Natural killer cell treated with Interleukin-12 subunit alpha and Interleukin-12 subunit beta and Interleukin-15 and Interleukin-18, amount 100 ng/mL, for 72 hours (primary cell): ENCODE measurements around the gene GPRIN2. TPM values are rescaled to one million over a fixed set of nuclear protein-coding genes. Genes with fewer than 3 reads are reported as not detected.

Source experiments
- ATAC-seq, 2 donors: fragments of 150-1000 bp; cut with Tn5 transposase in 1 of 2; sonication (Bioruptor Pico), chemical (Tn5 transposase) in 1 of 2; 2 replicates each; pipeline ENCODE4 v1.10.0; 2021
- DNase-seq: peaks from one replicate; pipeline ENCODE4 v3.0.0; 2022; ENCODE audit warnings: low spot score
- H3K27ac Mint-ChIP-seq, 2 donors: 1 replicate in 1 of 2; 2 replicates in 1 of 2; pipeline ENCODE4 v1.8.0; 2022; ENCODE audit warnings: mixed read lengths in 2 of 2, mild to moderate bottlenecking in 1 of 2, moderate library complexity in 1 of 2
- H3K27me3 Mint-ChIP-seq, 2 donors: 1 replicate in 1 of 2; 2 replicates in 1 of 2; pipeline ENCODE4 v1.8.0; 2022; ENCODE audit warnings: mixed read lengths in 2 of 2
- H3K36me3 Mint-ChIP-seq: one replicate; pipeline ENCODE4 v1.8.0; 2022; ENCODE audit warnings: mixed read lengths
- H3K4me1 Mint-ChIP-seq, 2 donors: 1 replicate in 1 of 2; 2 replicates in 1 of 2; pipeline ENCODE4 v1.8.0; 2022; ENCODE audit warnings: low read depth in 2 of 2, mixed read lengths in 2 of 2, mild to moderate bottlenecking in 1 of 2
- H3K4me3 Mint-ChIP-seq: one replicate; pipeline ENCODE4 v1.8.0; 2022; ENCODE audit warnings: mixed read lengths
- H3K9me3 Mint-ChIP-seq: 2 replicates; pipeline ENCODE4 v1.8.0; 2022; ENCODE audit warnings: mixed read lengths
- total RNA-seq, 2 donors: library from RNA; stranded (reverse); gene quantifications; one replicate each; pipeline ENCODE4 v1.2.3, GENCODE V29; 2022

GPRIN2 gene
- total RNA-seq, 2 donors from 2014 or later, result not detected

- DNase-seq (peak; percentile 56), ATAC-seq (peak; percentile 4 to 34)
- Mint-ChIP-seq H3K27ac (no peak overlapping the region), H3K36me3 (no peaks in the 10 kb centered on the region), H3K27me3 (peaks cover 0 to 2% of the 10 kb centered on the region in 2 donors), H3K4me3 (no peak overlapping the region), H3K9me3 (no peaks in the 10 kb centered on the region), H3K4me1 (no peaks in the 10 kb centered on the region)
Observed at GRCh38 chr10:46528675-46529615, 27.5 kb downstream of the GPRIN2 start.

DNA sequence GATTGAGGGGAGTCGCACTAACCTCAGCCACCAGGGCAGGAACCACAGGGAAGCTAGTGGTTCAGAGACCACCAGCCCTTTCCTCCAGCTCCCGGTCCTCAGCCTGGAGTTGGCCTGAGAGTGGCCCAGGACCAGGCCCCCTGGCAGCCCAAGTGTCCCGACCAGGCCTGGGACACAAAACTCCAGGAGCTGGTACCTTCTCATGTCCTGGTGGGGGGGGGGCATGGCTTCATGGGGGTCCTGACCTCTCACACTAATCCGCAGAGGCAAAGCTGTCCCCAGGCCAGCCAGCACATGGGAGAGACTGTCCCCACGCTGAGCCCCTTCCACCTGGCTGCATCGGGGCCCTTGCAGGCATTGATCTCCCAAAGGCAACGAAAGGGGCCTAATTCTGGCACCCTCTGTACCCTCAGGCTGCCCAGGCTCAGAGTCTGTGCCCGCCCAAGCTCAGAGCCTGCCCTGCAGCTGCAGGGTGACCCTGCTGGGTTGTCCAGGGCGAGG, 28.2 kb downstream of the GPRIN2 start:
- Mint-ChIP-seq H3K4me1 (no peaks in the 10 kb centered on the region), H3K27ac (no peak overlapping the region), H3K4me3 (no peak overlapping the region), H3K9me3 (no peaks in the 10 kb centered on the region), H3K27me3 (peaks cover 0 to 2% of the 10 kb centered on the region in 2 donors), H3K36me3 (no peaks in the 10 kb centered on the region)
- ATAC-seq (peak; percentile 15 to 33), DNase-seq (peak; percentile 61)

GRCh38 chr10:46527241-46527811, 29.1 kb downstream of the GPRIN2 start:
- Mint-ChIP-seq H3K27ac (no peak overlapping the region), H3K4me1 (no peaks in the 10 kb centered on the region), H3K27me3 (no peaks in the 10 kb centered on the region), H3K4me3 (no peak overlapping the region), H3K9me3 (no peaks in the 10 kb centered on the region), H3K36me3 (no peaks in the 10 kb centered on the region)
- peak; percentile 55 for DNase-seq
- peak in 1 of 2 donors; percentile 26 for ATAC-seq

- ATAC-seq (no peak), DNase-seq (peak; percentile 57)
- Mint-ChIP-seq H3K4me3 (no peak overlapping the region), H3K27ac (no peak overlapping the region), H3K36me3 (no peaks in the 10 kb centered on the region), H3K9me3 (no peaks in the 10 kb centered on the region), H3K27me3 (no peaks in the 10 kb centered on the region), H3K4me1 (no peaks in the 10 kb centered on the region)
Observed at GRCh38 chr10:46526682-46527038, 29.8 kb downstream of the GPRIN2 start.

DNA sequence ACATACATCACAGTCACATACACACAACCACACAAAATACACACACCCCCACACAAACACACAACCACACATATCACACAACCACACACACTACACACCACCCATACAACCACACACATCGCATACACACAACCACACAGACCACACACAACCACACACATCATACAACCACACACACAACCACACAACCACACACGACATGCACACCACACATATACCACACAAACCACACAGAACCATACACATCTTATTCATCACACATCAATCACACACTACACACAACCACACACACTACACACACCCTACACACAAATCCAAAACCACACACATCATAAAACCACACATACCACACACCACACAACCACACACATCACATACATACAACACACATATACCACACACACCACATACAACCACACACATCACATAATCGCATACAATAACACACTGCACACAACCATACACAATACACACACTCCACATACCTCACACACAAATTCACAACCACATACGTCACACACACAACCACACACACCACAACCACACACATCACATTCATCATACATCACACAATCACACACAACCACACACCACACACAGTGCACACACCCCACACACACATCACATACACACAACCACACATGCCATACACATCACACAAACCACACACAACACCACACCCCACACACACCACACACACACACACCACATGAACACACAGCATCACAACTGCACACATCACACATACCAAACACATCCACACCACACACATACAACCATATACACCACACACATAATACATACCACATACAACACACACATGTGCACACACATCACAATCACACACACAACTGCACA, 30.4 kb downstream of the GPRIN2 start:
- Mint-ChIP-seq H3K9me3 (no peaks in the 10 kb centered on the region), H3K4me1 (no peaks in the 10 kb centered on the region), H3K27ac (no peak overlapping the region), H3K36me3 (no peaks in the 10 kb centered on the region), H3K27me3 (no peaks in the 10 kb centered on the region), H3K4me3 (no peak overlapping the region)
- ATAC-seq (no peak), DNase-seq (no peak)

DNA sequence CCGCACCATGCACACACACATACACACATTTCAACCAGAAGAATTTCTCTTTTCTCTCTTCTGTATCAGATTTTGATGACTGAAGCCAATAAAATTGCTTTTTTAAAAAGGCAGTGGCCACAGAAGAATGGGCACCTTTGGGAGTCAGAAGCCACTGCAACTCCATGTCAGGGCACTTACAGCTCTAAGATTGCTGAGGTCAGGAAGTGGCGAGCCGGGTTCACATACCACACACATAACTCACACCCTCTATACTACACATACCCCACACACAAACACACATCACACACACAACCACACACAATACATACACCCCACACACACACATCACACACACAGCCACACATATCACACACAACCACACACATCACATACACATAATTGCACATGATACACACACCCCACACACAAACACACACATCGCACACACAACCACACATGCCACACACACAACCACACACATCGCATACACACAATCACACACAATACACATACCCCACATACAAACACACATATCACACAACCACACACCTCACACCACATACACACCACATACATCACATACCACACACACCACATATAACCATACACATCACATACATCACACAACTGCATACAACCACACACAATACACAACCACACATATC, 31.2 kb downstream of the GPRIN2 start:
- no peak overlapping the region for H3K4me3 Mint-ChIP-seq
- no peaks in the 10 kb centered on the region for H3K9me3 Mint-ChIP-seq
- H3K27ac Mint-ChIP-seq, result no peak overlapping the region
- H3K27me3 Mint-ChIP-seq, result no peaks in the 10 kb centered on the region
- no peaks in the 10 kb centered on the region for H3K4me1 Mint-ChIP-seq
- H3K36me3 Mint-ChIP-seq, result no peaks in the 10 kb centered on the region
- no peak for ATAC-seq
- no peak for DNase-seq

- Mint-ChIP-seq H3K9me3 (no peaks in the 10 kb centered on the region), H3K36me3 (no peaks in the 10 kb centered on the region), H3K4me1 (no peaks in the 10 kb centered on the region), H3K27ac (no peak overlapping the region), H3K27me3 (no peaks in the 10 kb centered on the region), H3K4me3 (no peak overlapping the region)
- DNase-seq (peak; percentile 54), ATAC-seq (no peak)
Observed at GRCh38 chr10:46524472-46525176, 31.8 kb downstream of the GPRIN2 start.

DNA sequence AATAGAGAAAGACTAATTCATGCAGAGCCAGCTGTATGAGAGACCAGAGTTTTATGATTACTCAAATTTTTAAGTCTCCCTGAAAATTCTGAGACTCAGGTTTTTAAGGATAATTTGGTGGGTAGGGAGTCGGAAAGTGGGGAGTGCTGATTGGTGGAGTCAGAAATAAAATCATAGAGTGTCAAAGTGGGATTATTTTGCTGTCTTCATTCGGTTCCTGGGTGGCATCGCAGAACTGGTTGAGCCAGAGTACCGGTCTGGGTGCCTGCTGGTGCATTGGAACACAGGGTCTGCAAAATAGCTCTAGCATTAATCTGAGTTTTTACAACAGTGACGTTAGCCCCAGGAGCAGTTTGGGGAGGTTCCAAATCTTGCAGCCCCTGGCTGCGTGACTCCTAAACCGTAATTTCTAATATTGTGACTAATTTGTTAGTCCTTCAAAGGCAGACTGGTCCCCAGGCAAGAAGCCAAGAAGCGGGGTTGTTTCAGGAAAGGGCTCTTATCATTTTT, 32.4 kb downstream of the GPRIN2 start:
- H3K9me3 Mint-ChIP-seq, result no peaks in the 10 kb centered on the region
- H3K36me3 Mint-ChIP-seq, result no peaks in the 10 kb centered on the region
- no peak for ATAC-seq
- H3K4me1 Mint-ChIP-seq, result no peaks in the 10 kb centered on the region
- no peaks in the 10 kb centered on the region for H3K27me3 Mint-ChIP-seq
- H3K4me3 Mint-ChIP-seq, result no peak overlapping the region
- peak; percentile 58 for DNase-seq
- no peak overlapping the region for H3K27ac Mint-ChIP-seq

DNA sequence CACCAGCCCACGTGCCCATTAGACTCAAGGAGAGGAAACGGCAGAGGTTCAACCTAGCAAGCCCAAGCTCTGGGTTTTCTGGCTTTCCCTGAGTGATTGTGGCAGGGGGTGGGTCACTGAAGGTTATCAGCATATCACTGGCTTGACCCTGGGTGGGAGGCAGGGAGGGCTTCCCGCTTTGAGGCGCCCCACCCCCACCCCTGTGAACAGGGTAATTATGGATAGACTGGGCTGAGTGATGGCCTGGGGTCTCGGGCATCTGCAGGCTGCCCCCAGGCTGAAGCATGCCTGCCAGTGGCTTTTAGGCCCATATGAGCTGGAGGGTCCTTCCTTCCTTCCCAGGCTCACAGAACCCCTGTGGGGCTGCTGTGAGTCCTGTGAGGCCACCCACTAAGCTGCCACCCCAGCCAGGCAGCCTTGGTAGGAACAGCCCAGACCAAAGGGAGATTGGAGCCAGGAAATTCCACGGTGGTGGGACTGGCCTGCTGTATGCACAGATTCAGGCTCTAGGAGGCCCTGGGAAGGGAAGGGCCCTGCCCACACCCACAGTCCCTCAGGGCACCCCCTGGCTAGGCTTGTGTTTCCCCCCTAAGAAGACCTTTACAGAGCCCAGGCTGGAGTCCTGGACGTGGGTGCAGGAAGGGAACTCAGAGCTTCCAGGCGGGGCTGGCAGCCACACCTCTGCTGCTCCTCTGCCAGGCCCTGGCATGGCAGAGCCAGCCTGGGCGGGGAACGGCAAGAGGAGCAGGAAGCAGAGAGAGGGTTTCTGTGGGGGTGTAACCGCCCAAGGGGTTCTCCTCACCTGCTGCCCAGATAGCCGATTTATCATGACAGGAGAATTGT, 33.1 kb downstream of the GPRIN2 start:
- Mint-ChIP-seq H3K27ac (no peak overlapping the region), H3K36me3 (no peaks in the 10 kb centered on the region), H3K27me3 (no peaks in the 10 kb centered on the region), H3K9me3 (no peaks in the 10 kb centered on the region), H3K4me1 (no peaks in the 10 kb centered on the region), H3K4me3 (no peak overlapping the region)
- peak; percentile 7 to 20 for ATAC-seq
- peak; percentile 60 for DNase-seq

GRCh38 chr10:46522295-46523118, 34.0 kb downstream of the GPRIN2 start:
- DNase-seq (peak; percentile 60), ATAC-seq (peak in 1 of 2 donors; percentile 26)
- H3K27me3 Mint-ChIP-seq, result no peaks in the 10 kb centered on the region
- no peaks in the 10 kb centered on the region for H3K9me3 Mint-ChIP-seq
- no peaks in the 10 kb centered on the region for H3K4me1 Mint-ChIP-seq
- H3K4me3 Mint-ChIP-seq, result no peak overlapping the region
- H3K36me3 Mint-ChIP-seq, result no peaks in the 10 kb centered on the region
- no peak overlapping the region for H3K27ac Mint-ChIP-seq

DNA sequence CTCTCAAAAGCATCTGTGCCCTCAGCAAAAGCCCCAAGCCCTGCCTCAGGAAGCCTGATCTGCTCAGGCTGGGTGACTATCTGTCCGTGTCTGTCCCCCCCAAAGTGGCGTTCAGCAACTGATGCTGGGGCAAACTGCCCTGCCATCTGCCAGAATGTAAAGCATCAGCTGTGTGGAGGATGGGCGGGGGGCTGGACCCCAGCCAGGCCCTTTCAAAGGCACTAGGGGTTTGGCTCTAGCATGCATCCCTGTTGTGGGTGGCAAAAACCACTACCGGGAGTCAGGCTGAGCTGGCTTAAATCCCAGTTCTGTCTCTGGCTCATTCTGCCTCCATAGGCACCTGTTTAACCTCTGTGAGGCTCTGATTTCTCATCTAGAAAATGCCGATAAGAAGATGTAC, 35.5 kb downstream of the GPRIN2 start:
- Mint-ChIP-seq H3K4me1 (no peaks in the 10 kb centered on the region), H3K4me3 (no peak overlapping the region), H3K27me3 (peaks cover 0 to 3% of the 10 kb centered on the region in 2 donors), H3K27ac (no peak overlapping the region), H3K36me3 (no peaks in the 10 kb centered on the region), H3K9me3 (no peaks in the 10 kb centered on the region)
- DNase-seq, result peak; percentile 41
- no peak for ATAC-seq
